Activated T-helper 2 cell treated with anti-CD3 and anti-CD28 coated beads, Interferon-gamma antibody, Interleukin-2, Interleukin-4, amounts not matched to agents 10 μg/mL and 5 μg/mL and 100 μg/mL, durations not matched to agents 14 hours and 24 hours and 36 hours (primary cell): ENCODE measurements around the gene DCUN1D2. TPM values are rescaled to one million over a fixed set of nuclear protein-coding genes. Genes with fewer than 3 reads are reported as not detected.
"Not testable (repeated sequence)": the region's sequence is repeated elsewhere in the genome, so short reads cannot be mapped to it uniquely, and the experiment has no call there.

Source experiments
- DNase-seq: peaks from one replicate; pipeline ENCODE4 v3.0.0; 2021; ENCODE audit warnings: low spot score
- H3K27ac Mint-ChIP-seq: one replicate; pipeline ENCODE4 v1.8.0; 2021; ENCODE audit warnings: mixed read lengths
- H3K27me3 Mint-ChIP-seq: one replicate; pipeline ENCODE4 v1.8.0; 2021; ENCODE audit warnings: low read depth, mixed read lengths
- H3K36me3 Mint-ChIP-seq: one replicate; pipeline ENCODE4 v1.8.0; 2021; ENCODE audit warnings: low read depth, mixed read lengths
- H3K4me1 Mint-ChIP-seq: one replicate; pipeline ENCODE4 v1.8.0; 2021; ENCODE audit warnings: low read depth, mixed read lengths
- H3K4me3 Mint-ChIP-seq: one replicate; pipeline ENCODE4 v1.8.0; 2021; ENCODE audit warnings: low read depth, mild to moderate bottlenecking, moderate library complexity, mixed read lengths
- H3K9me3 Mint-ChIP-seq: one replicate; pipeline ENCODE4 v1.8.0; 2021; ENCODE audit warnings: mixed read lengths
- intact Hi-C: fragments of 100-400 bp; cut with micrococcal nuclease; formaldehyde crosslinking; loops from one replicate; pipeline ENCODE4 v1.15.1; 2023
- total RNA-seq: library from RNA; stranded (reverse); gene quantifications from 2 replicates; pipeline ENCODE4 v1.2.3, GENCODE V29; 2022

DCUN1D2 gene
- total RNA-seq, 1 donor from 2014 or later, result 25.5 TPM

DNA sequence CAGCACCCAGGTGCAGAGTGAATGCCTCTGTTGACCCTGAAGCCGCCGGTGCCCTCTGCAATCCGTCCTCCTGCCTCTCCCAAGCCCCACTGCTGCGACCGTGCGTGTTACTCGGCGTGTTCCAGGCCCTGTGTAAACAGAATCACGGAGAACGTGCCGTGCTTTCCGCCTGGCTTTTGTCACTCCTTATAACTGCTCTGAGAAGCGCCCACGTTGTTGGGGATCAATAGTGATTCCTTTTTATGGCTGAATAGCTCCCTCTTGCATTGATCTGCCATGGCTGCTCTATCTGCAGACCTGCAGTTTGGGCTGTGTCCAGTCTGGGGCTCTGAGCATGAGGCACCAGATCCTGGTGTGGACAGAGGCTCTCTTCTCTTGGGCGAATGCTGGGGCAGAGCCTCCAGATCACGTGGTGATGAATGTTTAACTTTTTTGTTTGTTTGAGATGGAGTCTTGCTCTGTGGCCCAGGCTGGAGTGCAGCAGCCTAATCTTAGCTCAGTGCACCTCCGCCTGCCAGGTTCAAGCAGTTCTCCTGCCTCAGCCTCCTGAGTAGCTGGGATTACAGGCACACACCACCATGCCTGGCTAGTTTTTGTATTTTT lies 53.0 kb downstream of the DCUN1D2 start:
- H3K4me1 Mint-ChIP-seq, result no peaks in the 10 kb centered on the region
- DNase-seq, result no peak
- H3K4me3 Mint-ChIP-seq, result no peak overlapping the region
- no peaks in the 10 kb centered on the region for H3K36me3 Mint-ChIP-seq
- H3K27me3 Mint-ChIP-seq, result no peaks in the 10 kb centered on the region
- H3K9me3 Mint-ChIP-seq, result no peaks in the 10 kb centered on the region
- H3K27ac Mint-ChIP-seq, result no peak overlapping the region
- intact Hi-C loops, result no loop called here

DNA sequence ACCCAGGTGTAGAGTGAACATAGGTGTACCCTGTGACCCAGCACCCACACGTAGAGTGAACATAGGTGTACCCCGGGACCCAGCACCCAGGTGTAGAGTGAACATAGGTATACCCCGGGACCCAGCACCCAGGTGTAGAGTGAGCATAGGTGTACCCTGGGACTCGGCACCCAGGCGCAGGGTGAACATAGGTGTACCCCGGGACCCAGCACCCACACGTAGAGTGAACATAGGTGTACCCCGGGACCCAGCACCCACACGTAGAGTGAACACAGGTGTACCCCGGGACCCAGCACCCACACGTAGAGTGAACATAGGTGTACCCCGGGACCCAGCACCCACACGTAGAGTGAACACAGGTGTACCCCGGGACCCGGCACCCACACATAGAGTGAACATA lies 53.6 kb downstream of the DCUN1D2 start:
- H3K9me3 Mint-ChIP-seq, H3K4me1 Mint-ChIP-seq, H3K36me3 Mint-ChIP-seq, H3K27me3 Mint-ChIP-seq, intact Hi-C loops, H3K4me3 Mint-ChIP-seq, DNase-seq, H3K27ac Mint-ChIP-seq: not testable (repeated sequence)

DNA sequence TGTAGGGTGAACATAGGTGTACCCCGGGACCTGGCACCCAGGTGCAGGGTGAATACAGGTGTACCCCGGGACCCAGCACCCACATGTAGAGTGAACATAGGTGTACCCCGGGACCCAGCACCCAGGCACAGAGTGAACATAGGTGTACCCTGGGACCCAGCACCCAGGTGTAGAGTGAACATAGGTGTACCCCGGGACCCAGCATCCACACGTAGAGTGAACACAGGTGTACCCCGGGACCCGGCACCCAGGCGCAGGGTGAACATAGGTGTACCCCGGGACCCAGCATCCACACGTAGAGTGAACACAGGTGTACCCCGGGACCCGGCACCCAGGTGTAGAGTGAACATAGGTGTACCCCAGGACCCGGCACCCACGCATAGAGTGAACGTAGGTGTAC lies 54.6 kb downstream of the DCUN1D2 start:
- H3K27me3 Mint-ChIP-seq, H3K4me3 Mint-ChIP-seq, H3K36me3 Mint-ChIP-seq, H3K9me3 Mint-ChIP-seq, H3K4me1 Mint-ChIP-seq, intact Hi-C loops, H3K27ac Mint-ChIP-seq, DNase-seq: not testable (repeated sequence)

DNA sequence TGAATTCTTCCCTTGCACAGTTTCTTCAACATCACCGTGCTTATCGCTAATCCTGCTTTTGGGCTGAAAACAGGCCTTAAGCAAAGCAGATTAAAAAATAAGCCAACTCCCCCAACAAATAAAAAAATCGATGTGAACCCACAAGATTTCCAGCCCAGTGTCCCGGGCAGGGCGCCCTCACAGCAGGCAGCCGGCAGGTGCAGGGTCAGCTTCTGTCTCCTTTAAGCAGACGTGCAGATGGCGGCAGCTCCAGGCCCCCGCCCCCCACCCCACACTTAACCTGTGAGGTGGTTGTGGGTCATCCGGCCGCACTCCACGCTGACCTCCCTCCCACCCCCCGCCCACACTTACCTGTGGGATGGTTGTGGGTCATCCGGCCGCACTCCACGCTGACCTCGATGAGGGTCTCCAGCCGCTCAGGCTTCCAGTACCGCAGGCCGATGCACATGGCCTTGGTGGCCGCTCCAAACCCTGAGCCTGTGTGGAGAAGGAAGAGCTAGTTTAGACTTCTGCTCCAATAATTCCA lies 57.1 kb downstream of the DCUN1D2 start:
- Mint-ChIP-seq H3K27me3 (no peaks in the 10 kb centered on the region), H3K4me1 (no peaks in the 10 kb centered on the region), H3K27ac (no peak overlapping the region), H3K36me3 (no peaks in the 10 kb centered on the region), H3K9me3 (no peaks in the 10 kb centered on the region), H3K4me3 (no peak overlapping the region)
- intact Hi-C loops, result no loop called here
- DNase-seq, result no peak

DNA sequence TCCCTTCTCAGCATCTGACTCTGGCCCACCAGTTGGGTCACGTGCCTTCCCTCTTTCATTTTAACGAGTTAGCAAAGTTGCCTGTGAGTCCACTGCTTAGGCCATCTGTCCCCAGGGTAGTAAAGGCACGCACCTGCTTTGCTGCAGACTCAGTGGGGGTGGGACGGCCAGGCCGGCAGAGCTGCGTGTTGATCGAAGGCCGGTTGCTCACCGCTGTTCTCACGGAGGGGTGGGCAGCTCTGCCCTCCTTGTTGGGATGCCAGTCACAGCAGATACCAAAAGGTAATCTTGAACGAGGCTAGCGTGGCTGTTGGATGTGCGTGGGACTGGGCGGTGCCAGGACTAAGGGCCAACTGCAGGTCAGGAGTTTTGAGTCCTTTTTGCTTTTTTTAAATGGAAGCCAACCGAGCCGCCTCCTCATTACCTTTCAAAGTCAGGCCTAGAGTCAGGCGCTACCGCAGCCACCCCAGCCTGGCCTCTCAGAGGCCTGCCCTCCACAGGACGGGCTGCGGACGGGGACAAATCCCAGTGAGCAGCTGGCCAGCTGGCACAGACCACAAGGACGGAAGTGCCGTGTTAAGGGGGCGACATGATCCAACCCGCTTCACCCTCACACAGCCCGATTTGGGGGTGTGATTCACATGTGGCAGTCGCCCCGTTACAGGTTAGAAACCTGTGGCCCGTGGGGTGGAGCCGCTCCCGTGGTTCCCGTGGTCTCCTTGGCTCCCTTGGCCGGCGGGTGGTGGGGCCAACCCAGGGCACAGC lies 57.8 kb downstream of the DCUN1D2 start:
- Mint-ChIP-seq H3K27ac (no peak overlapping the region), H3K36me3 (no peaks in the 10 kb centered on the region), H3K27me3 (no peaks in the 10 kb centered on the region), H3K4me1 (no peaks in the 10 kb centered on the region), H3K4me3 (no peak overlapping the region), H3K9me3 (no peaks in the 10 kb centered on the region)
- DNase-seq, result no peak
- intact Hi-C loops, result no loop called here

DNA sequence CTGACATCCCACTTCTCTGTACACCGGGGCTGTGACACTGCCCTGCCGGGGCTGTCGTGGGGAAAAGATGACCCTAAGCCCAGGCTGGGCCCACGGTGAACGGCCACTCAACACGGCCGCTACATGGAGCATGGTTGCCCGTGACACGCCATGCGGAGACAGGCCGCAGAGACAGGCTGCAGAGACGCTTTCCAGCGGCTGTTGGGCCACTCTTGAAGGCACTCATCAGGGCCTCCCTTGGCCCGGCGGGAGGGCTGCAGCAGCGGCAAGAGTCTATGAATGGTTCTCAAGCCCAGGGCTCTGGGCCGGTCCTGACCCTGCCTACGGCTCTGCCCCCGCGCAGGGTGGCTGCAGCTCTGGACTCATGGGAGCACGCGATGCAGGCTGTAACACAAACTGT lies 59.3 kb downstream of the DCUN1D2 start:
- no peaks in the 10 kb centered on the region for H3K9me3 Mint-ChIP-seq
- H3K4me3 Mint-ChIP-seq, result no peak overlapping the region
- H3K36me3 Mint-ChIP-seq, result no peaks in the 10 kb centered on the region
- no peaks in the 10 kb centered on the region for H3K4me1 Mint-ChIP-seq
- intact Hi-C loops, result no loop called here
- DNase-seq, result no peak
- H3K27me3 Mint-ChIP-seq, result no peaks in the 10 kb centered on the region
- H3K27ac Mint-ChIP-seq, result no peak overlapping the region

DNA sequence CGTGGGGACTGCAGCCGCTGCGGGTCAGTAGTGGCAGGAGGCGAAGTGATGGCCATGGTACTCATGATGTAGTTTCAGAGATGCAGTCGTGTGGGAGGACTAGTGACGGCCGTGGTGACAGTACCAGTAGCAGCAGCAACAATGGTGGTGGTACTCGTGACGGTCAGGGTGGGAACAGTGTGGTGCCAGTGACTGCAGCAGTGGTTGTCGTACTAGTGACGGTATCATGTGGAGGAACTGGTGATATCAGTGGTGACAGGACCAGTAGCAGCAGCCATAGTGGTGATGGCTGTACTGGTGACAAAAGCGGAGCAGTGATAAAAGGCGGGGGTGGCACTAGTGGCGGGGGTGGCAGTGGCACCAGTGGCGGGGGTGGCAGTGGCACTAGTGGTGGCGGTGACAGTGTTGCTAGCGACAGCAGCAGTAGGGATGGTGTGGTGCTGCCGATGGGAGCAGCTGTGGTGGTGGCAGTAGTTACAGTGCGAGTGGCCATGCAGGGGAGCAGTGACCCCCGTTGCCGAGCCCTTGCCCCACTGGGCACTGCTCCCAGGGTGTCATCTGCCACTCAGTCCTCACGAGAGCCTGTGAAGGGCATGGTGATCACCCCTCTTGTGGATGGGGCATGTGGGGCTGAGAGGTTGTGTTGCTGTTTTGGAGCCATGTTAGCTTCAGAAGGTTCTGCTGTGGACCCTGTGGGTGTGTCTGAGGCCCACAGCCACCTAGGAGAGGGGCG lies 60.0 kb downstream of the DCUN1D2 start:
- H3K4me3 Mint-ChIP-seq, result no peak overlapping the region
- H3K27me3 Mint-ChIP-seq, result no peaks in the 10 kb centered on the region
- intact Hi-C loops, result no loop called here
- no peaks in the 10 kb centered on the region for H3K36me3 Mint-ChIP-seq
- no peak overlapping the region for H3K27ac Mint-ChIP-seq
- no peaks in the 10 kb centered on the region for H3K4me1 Mint-ChIP-seq
- H3K9me3 Mint-ChIP-seq, result no peaks in the 10 kb centered on the region
- no peak for DNase-seq

DNA sequence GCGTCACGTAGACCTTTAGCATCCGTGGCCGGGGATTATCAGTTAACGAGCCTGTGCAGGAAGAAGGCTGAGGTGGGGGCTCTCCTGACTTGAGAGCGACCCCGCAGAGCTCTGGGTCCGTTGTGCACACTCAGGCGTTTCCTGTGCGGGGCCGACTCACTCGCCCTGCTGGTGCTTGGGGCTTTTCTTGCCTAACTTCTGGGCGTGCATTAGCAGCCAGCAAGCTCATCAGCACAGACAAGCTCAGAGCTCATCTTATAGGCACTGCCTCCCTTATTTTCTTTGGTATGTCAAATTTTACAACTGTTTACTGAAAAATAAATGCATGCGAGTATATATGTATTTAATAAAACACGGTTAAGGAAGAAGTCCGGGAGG lies 60.9 kb downstream of the DCUN1D2 start:
- H3K4me1 Mint-ChIP-seq, result no peaks in the 10 kb centered on the region
- no peak overlapping the region for H3K27ac Mint-ChIP-seq
- DNase-seq, result no peak
- H3K36me3 Mint-ChIP-seq, result no peaks in the 10 kb centered on the region
- intact Hi-C loops, result no loop called here
- H3K27me3 Mint-ChIP-seq, result no peaks in the 10 kb centered on the region
- H3K4me3 Mint-ChIP-seq, result no peak overlapping the region
- H3K9me3 Mint-ChIP-seq, result no peaks in the 10 kb centered on the region

DNA sequence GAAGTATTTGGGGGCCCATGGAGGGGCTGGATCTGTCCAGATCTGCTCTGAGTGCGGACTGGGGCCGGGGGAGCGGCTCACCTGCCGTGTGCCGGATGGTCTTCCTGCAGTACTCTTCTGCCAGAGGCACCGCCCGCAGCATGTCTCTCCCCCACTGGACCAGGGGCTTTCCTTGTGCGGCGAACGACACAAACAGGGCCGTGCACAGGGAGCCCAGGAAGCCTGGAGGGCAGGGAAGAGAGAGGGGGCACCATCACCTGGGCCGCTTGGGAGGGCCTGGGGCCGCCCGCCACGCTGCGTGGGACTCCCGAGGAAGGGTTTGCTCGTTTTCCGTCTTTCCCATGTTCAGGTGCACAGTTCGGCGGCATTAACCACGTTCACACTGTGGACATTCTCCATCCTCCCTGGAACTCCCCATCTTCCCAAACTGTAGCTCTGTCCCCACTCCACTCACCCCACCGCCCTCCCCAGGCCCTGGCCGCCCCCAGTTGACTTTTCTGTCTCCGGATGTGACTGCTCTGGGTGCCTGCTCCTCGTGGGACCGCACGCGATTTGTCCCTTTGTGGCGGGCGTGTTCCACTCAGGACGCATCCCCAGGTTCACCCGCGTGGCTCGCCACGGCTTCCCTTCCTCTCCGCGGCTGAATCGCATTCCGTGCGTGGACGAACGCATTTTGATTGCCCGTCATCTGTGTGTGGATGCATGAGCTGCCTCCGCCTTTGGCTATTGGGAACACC lies 61.5 kb downstream of the DCUN1D2 start:
- Mint-ChIP-seq H3K36me3 (no peaks in the 10 kb centered on the region), H3K4me3 (no peak overlapping the region), H3K4me1 (no peaks in the 10 kb centered on the region), H3K27me3 (no peaks in the 10 kb centered on the region), H3K9me3 (no peaks in the 10 kb centered on the region), H3K27ac (no peak overlapping the region)
- no peak for DNase-seq
- intact Hi-C loops, result no loop called here

DNA sequence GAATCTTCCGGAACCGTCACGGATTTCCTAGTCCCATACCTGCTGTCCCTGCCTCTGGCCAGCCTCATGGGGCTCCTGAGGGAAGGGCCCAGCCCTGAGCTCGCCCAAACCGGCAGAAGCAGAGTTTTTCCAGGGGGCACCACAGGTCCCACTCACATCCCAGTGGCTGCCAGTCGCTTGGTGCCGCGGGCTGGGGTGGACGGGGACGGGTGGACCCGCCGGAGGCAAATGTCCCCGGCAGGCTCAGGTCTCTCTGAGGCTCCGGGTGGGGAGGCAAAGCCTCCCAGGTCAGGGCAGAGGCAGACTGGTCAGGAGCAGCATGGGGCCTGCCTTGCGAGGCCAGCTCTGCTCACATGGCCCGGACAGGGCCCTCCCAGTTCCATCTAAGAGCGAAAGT lies 62.0 kb downstream of the DCUN1D2 start:
- Mint-ChIP-seq H3K27ac (no peak overlapping the region), H3K4me3 (no peak overlapping the region), H3K9me3 (no peaks in the 10 kb centered on the region), H3K36me3 (no peaks in the 10 kb centered on the region), H3K4me1 (no peaks in the 10 kb centered on the region), H3K27me3 (no peaks in the 10 kb centered on the region)
- intact Hi-C loops, result no loop called here
- DNase-seq, result no peak

DNA sequence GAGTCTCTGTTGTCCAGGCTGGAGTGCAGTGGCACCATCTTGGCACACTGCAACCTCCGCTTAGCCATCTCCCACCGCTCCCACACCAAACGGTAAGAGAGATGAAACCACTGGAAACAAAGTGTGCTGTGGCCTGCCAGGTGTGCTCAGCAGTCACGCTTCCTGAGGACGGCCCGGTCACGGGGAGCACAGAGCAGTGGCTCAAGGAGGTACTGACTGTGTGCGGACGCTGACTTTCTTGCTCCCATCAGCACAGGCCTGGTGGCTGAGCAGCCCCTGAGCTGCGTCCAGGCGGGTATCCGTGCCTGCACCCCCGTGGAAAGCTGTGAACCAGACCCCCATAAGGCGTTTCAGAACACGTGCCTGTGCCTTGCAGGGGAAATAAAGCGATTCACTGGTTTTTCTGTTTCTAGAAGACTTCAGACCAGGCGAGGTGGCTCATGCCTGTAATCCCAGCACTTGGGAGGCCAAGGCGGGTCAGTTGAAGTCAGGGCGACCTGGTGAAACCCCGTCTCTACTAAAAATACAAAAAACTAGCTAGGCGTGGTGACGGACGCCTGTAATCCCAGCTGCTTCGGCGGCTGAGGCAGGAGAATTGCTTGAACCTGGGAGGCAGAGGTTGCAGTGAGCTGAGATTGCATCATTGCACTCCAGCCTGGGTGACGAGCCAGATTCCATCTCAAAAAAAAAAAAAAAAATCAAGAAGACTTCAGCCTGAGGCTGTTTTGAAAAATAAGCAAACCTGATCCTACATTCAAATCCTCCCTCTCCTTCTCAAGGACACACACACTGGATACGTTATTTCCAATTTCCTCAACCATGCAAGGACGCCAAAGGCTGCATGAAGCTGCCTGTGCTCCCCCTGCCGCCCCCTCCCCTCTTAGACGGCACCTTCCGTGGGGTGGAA lies 62.7 kb downstream of the DCUN1D2 start:
- Mint-ChIP-seq H3K4me1 (no peaks in the 10 kb centered on the region), H3K9me3 (no peaks in the 10 kb centered on the region), H3K4me3 (no peak overlapping the region), H3K36me3 (no peaks in the 10 kb centered on the region), H3K27me3 (no peaks in the 10 kb centered on the region), H3K27ac (no peak overlapping the region)
- DNase-seq, result no peak
- intact Hi-C loops, result no loop called here

DNA sequence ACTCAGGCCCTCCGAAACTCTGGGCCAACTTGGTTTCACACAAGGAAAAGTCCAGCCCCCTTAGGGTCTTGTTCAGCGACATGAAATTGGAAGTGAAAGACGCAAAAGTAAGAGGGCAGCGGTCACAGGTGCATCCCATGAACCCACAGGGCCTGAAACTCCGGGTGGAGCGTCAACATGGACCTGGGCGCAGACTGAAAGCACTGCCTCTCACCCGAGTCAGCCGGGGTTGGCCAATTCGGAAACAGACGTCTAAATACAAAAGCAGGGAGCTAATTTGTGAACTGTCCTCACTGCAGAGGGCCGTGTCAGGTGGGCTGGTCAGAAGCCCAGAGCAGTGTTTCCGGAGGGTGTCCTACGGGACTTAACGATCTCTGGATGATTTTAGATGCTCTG lies 63.9 kb downstream of the DCUN1D2 start:
- H3K27ac Mint-ChIP-seq, result no peak overlapping the region
- H3K4me1 Mint-ChIP-seq, result no peaks in the 10 kb centered on the region
- no peaks in the 10 kb centered on the region for H3K27me3 Mint-ChIP-seq
- intact Hi-C loops, result no loop called here
- H3K4me3 Mint-ChIP-seq, result no peak overlapping the region
- no peak for DNase-seq
- H3K9me3 Mint-ChIP-seq, result no peaks in the 10 kb centered on the region
- no peaks in the 10 kb centered on the region for H3K36me3 Mint-ChIP-seq
